LNCAP (cell line): Measurements from ENCODE around the gene ZNF426.

Experiments used
- CTCF ChIP-seq: fragments of 450-650 bp; IDR thresholded peaks from 2 replicates; pipeline ENCODE4 v1.5.1; 2017; ENCODE audit warnings: mild to moderate bottlenecking

ZNF426 gene

GRCh38 chr19:9538183-9539058 lies at the start of gene ZNF426:
Gene ZNF426 (minus strand): TSS chr19:9538645. CDS start chr19:9536232, 2,413 bp downstream.
- TF ChIP-seq CTCF: no peak

GRCh38 chr19:9586764-9587163 lies 48.3 kb upstream of the ZNF426 start:
- TF ChIP-seq CTCF: peak; percentile 70

GRCh38 chr19:9584073-9584833 lies 45.8 kb upstream of the ZNF426 start, which contains the start of gene ZNF121:
Gene ZNF121 (minus strand): TSS chr19:9584504. CDS start chr19:9568097, 16,407 bp downstream.
- no peak for TF ChIP-seq CTCF

GRCh38 chr19:9580728-9581127 lies 42.3 kb upstream of the ZNF426 start:
- no peak for TF ChIP-seq CTCF

GRCh38 chr19:9570255-9570654 lies 31.8 kb upstream of the ZNF426 start:
- TF ChIP-seq CTCF: no peak

- TF ChIP-seq CTCF: 0 out of 2 replicates have a peak, but pooled peaks have one; percentile 11
Observed at GRCh38 chr19:9566729-9567128, 28.3 kb upstream of the ZNF426 start.

GRCh38 chr19:9565900-9566705 lies 27.7 kb upstream of the ZNF426 start:
- TF ChIP-seq CTCF: no peak
